Ascending aorta (tissue), 2 donors: ENCODE measurements around the gene RAD23A. TPM values are rescaled to one million over a fixed set of nuclear protein-coding genes. Genes with fewer than 3 reads are reported as not detected.

Experiments
- DNase-seq, 2 donors: peaks; one replicate each; pipeline ENCODE4 v3.0.0-alpha.2; 2019; ENCODE audit warnings: low spot score in 2 of 2
- H3K27ac ChIP-seq, 2 donors: fragments of 200-600 bp; sonication (generic); one replicate each; pipeline ENCODE4 v1.5.1; 2016 to 2017; ENCODE audit warnings: mild to moderate bottlenecking in 1 of 2
- H3K27me3 ChIP-seq: fragments of 200-600 bp; sonication (generic); one replicate; pipeline ENCODE4 v1.5.1; 2017
- H3K36me3 ChIP-seq, 2 donors: fragments of 200-600 bp; sonication (generic); one replicate each; pipeline ENCODE4 v1.5.1; 2016
- H3K4me1 ChIP-seq, 2 donors: fragments of 200-600 bp; sonication (generic); one replicate each; pipeline ENCODE4 v1.5.1; 2016 to 2017; ENCODE audit warnings: mild to moderate bottlenecking in 1 of 2
- H3K4me3 ChIP-seq, 2 donors: fragments of 200-600 bp; sonication (generic); one replicate each; pipeline ENCODE4 v1.5.1; 2016 to 2017; ENCODE audit warnings: mild to moderate bottlenecking in 1 of 2
- H3K9me3 ChIP-seq, 2 donors: fragments of 200-600 bp; sonication (generic); one replicate each; pipeline ENCODE4 v1.5.1; 2016
- intact Hi-C: fragments of 100-400 bp; cut with DNase I; formaldehyde crosslinking; loops from one replicate; pipeline ENCODE4 v1.15.1; 2023
- total RNA-seq: library from RNA; depleted of rRNA; stranded (reverse); fragments of >200 nt; gene quantifications from one replicate; pipeline ENCODE4 v1.1.0, GENCODE V29; 2016
- TF ChIP-seq, protein P1 (sequence below), 3 experiments: fragments of 200-600 bp in 2 of 3; fragments of 450-650 bp in 1 of 3; sonication (generic) in 2 of 3; IDR thresholded peaks; one replicate each; pipeline ENCODE4 v1.5.1; 2016 to 2019; ENCODE audit warnings: antibody characterized with exemption in 3 of 3, mild to moderate bottlenecking in 1 of 3, moderate library complexity in 1 of 3

Gene RAD23A
- total RNA-seq, 1 donor from 2014 or later, result 146 TPM

DNA sequence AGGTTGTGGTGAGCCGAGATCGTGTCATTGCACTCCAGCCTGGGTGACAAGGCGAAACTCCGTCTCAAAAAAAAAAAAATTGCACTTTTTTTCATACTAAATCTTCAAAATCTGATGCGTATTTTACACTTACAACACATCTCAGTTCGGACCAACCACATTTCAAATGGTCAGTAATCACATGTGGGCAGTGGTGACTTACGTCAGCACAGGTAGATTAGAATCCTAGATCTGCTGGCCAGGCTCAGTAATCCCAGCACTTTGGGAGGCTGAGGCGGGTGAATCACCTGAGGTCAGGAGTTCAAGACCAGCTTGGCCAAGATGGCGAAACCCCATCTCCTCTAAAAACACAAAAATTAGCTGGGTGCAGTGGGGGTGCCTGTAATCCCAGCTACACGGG is 10.6 kb upstream of the RAD23A start:
- Histone ChIP-seq H3K27ac (no peak overlapping the region), H3K9me3 (no peaks in the 10 kb centered on the region), H3K27me3 (no peaks in the 10 kb centered on the region), H3K4me3 (no peak overlapping the region), H3K4me1 (peaks cover 4 to 26% of the 10 kb centered on the region in 2 donors), H3K36me3 (peaks cover 10 to 15% of the 10 kb centered on the region in 2 donors)
- DNase-seq, result no peak
- TF ChIP-seq, protein P1, sequence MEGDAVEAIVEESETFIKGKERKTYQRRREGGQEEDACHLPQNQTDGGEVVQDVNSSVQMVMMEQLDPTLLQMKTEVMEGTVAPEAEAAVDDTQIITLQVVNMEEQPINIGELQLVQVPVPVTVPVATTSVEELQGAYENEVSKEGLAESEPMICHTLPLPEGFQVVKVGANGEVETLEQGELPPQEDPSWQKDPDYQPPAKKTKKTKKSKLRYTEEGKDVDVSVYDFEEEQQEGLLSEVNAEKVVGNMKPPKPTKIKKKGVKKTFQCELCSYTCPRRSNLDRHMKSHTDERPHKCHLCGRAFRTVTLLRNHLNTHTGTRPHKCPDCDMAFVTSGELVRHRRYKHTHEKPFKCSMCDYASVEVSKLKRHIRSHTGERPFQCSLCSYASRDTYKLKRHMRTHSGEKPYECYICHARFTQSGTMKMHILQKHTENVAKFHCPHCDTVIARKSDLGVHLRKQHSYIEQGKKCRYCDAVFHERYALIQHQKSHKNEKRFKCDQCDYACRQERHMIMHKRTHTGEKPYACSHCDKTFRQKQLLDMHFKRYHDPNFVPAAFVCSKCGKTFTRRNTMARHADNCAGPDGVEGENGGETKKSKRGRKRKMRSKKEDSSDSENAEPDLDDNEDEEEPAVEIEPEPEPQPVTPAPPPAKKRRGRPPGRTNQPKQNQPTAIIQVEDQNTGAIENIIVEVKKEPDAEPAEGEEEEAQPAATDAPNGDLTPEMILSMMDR (IDR thresholded peaks at IDR 0.05), result no peak
- intact Hi-C loops, result loop anchor here (5.0 to 10.0 kb wide), 2 partner anchors 43 to 1070 kb away; partner anchors contain the start of genes GCDH and RFX1

DNA sequence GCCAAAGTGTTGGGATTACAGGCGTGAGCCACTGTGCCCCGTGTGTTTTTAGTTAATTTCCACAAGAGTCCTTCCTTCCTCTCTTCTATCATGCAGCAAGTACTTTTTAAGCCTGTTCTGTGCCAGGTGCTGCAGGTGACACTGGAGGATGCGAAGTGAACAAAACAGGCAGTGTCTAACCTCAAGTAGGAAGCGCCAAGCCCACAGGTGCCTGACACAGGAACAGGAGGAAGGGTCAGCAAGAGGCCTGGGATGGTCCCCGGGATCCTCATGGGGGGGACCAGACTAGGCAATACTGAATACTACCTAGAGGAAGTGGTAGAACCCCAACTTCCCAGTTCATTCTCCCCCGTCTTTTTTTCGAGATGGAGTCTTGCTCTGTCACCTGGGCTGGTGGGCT is 9.1 kb upstream of the RAD23A start:
- TF ChIP-seq, protein P1 (IDR thresholded peaks at IDR 0.05), result no peak
- intact Hi-C loops, result loop anchor here (5.0 to 10.0 kb wide), 2 partner anchors 44 to 1068 kb away; partner anchors contain the start of genes GCDH and RFX1
- Histone ChIP-seq H3K9me3 (no peaks in the 10 kb centered on the region), H3K27me3 (no peaks in the 10 kb centered on the region), H3K4me1 (peaks cover 15 to 39% of the 10 kb centered on the region in 2 donors), H3K36me3 (peaks cover 20 to 22% of the 10 kb centered on the region in 2 donors), H3K27ac (no peak overlapping the region), H3K4me3 (no peak overlapping the region)
- DNase-seq, result no peak

DNA sequence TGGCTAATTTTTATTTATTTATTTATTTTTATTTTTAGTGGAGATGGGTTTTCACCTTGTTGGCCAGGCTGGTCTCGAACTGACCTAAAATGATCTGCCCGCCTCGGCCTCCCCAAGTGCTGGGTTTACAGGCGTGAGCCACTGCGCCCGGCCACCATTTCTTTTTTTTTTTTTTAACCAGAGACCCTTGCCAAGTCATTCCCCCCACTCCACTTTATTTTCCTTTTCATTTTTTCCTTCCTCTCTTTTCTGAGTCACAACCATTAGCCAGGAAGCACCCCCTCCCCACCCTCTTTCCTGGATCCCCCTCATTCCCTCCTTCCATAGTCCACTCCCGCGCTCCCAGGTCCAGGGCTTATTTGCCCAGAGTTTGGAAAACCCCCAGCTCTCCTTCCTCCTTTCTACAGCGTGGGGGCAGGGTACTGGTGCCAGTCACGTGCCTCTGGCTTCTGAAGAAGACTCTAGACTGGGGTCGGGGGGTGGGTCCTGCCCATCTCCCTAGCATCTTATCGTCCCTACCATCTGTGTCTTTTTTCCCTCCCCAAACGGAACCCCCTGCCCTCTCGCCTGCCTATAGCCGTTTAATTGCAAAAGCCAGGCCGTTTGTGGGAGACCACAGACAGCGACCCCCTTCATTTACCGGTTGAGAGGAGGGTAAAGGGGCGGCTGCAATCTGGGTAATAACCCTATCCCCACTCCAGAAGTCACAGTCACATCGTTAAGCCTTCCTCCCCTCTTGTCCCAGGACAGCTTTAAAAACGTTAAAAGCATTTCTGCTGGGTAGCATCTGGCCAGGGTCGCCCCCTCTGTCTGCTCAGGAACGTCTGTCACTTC is 8.4 kb upstream of the RAD23A start:
- Histone ChIP-seq H3K4me1 (peaks cover 15 to 39% of the 10 kb centered on the region in 2 donors), H3K27me3 (no peaks in the 10 kb centered on the region), H3K9me3 (no peaks in the 10 kb centered on the region), H3K36me3 (peaks cover 24 to 28% of the 10 kb centered on the region in 2 donors), H3K27ac (peak overlapping the region; percentile 15 to 28), H3K4me3 (peak overlapping the region; percentile 92 to 98)
- intact Hi-C loops, result loop anchor here (5.0 to 10.0 kb wide), 2 partner anchors 45 to 1067 kb away; partner anchors contain the start of genes GCDH and RFX1
- TF ChIP-seq, protein P1 (IDR thresholded peaks at IDR 0.05), result no peak
- no peak for DNase-seq

DNA sequence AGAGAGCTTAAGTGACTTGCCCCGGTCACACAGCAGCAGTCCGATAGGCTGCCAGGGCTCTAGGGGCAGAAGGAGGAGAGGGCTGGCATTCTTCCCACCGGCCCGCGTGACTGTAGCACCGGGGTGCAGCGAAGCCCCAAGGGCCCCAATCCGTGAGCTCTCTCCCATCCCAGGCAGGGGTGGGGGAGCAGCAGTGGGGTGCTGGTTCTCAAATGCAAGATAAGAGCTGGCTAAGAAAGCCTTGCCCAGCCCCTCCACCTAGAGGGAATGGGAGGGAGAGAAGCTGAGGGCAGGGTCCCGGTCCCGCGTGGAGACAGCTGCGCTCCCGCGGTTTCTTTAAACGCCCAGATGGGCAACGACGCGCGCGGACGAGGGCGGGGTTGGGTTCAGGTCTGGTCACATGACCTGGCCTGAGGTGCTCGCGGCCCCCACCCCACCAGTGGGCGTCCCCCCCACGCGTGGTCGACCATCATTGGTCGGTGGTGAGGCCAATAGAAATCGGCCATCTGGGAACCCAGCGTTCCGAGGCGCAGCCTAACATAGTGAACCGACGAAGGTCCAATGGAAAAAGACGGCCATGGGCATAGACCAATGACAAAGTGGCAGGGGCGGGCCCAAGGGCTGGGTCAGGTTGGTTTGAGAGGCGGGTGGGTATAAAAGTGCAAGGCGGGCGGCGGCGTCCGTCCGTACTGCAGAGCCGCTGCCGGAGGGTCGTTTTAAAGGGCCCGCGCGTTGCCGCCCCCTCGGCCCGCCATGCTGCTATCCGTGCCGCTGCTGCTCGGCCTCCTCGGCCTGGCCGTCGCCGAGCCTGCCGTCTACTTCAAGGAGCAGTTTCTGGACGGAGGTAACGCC is 7.5 kb upstream of the RAD23A start, which contains the start of gene CALR:
Gene CALR (plus strand): TSS at position 683 of the 852 bp plus-strand sequence. CDS start 71 bp downstream, at position 754.
- Histone ChIP-seq H3K27ac (peak within 1 kb of the TSS; percentile 89 to 95), H3K9me3 (no peaks in the 10 kb centered on the region), H3K4me3 (peak within 1 kb of the TSS; percentile 92 to 98), H3K4me1 (peaks cover 15 to 38% of the 10 kb centered on the region in 2 donors), H3K36me3 (peaks cover 28 to 35% of the 10 kb centered on the region in 2 donors), H3K27me3 (no peaks in the 10 kb centered on the region)
- peak; percentile 100 for DNase-seq
- TF ChIP-seq, protein P1 (IDR thresholded peaks at IDR 0.05), result no peak
- intact Hi-C loops, result loop anchor here (5.0 to 10.0 kb wide), 2 partner anchors 46 to 1067 kb away; partner anchors contain the start of genes GCDH and RFX1
